GM20431 (cell line): ENCODE results near the gene PHKB.
"Not testable (repeated sequence)": the region's sequence is repeated elsewhere in the genome, so short reads cannot be mapped to it uniquely, and the experiment has no call there.

Source experiments
- in situ Hi-C: fragments of 300-500 bp; cut with MseI, MboI; formaldehyde crosslinking; loops from one replicate; pipeline ENCODE4 v1.15.0; 2020; ENCODE audit warnings: low sequenced_read_pairs; ENCODE audit not compliant: unreplicated experiment

Gene PHKB

GRCh38 chr16:47499700-47500264 is 38.7 kb downstream of the PHKB start:
- in situ Hi-C loops = no loop called here

GRCh38 chr16:47503936-47504335 is 42.8 kb downstream of the PHKB start:
- in situ Hi-C loops = no loop called here

- in situ Hi-C loops = no loop called here
These were observed 43.5 kb downstream of the PHKB start for GRCh38 chr16:47504599-47504998.

- in situ Hi-C loops = no loop called here
These were observed 45.7 kb downstream of the PHKB start for GRCh38 chr16:47506800-47507199.

DNA sequence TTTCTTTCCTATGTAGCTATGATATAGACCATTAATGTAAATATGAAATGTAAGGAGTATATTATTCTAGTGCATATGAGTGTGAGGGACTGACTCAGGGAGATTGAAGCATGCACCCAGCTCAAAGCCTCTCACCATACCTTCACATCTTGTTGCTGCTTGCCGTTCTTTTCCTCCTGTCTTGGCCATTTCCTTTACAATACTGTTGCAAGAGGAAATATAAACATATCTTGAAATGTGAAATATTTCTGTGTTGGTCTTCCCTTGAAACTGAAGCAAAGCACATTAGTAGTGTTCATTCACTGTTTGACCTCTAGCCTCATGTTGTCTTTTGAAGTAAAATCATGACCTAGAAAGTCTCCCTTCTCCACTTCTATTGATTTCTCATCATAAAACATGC is 46.6 kb downstream of the PHKB start:
- in situ Hi-C loops = no loop called here

DNA sequence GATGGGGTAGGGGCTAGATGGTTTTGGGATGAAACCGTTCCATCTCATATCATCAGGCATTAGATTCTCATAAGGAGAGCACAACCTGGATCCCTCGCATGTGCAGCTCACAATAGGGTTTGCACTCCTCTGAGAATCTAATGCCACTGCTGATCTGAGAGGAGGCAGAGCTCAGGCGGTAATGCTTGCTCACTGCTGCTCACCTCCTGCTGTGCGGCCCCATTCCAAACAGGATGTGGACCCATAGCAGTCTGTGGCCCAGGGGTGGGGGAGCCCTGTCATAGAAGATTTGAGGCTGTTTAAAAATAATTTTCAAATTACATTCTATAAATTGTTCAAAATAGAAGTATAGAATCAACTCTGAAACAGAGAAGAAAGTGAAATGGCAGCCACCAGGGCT is 50.8 kb downstream of the PHKB start:
- in situ Hi-C loops = no loop called here

GRCh38 chr16:47519037-47519436 is 57.9 kb downstream of the PHKB start:
- in situ Hi-C loops = no loop called here

DNA sequence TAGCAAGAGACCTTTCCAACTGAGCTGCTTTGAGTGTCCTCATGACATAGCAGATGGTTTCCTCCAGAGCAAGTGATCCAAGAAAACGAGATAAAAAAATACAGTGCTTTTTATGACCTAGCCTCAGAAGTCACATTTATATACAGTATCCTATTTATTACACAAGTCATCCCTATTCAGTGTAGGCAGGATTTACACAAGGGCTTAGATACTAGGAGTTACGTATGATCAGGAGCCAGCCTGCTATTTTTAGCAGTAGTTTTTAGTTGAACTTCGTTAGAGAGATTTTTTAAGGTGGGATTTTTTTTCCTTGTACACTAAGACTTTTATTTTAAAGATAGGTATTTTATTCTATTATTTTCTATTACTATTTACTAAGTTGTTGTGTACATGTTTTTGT is 58.4 kb downstream of the PHKB start:
- in situ Hi-C loops = no loop called here

DNA sequence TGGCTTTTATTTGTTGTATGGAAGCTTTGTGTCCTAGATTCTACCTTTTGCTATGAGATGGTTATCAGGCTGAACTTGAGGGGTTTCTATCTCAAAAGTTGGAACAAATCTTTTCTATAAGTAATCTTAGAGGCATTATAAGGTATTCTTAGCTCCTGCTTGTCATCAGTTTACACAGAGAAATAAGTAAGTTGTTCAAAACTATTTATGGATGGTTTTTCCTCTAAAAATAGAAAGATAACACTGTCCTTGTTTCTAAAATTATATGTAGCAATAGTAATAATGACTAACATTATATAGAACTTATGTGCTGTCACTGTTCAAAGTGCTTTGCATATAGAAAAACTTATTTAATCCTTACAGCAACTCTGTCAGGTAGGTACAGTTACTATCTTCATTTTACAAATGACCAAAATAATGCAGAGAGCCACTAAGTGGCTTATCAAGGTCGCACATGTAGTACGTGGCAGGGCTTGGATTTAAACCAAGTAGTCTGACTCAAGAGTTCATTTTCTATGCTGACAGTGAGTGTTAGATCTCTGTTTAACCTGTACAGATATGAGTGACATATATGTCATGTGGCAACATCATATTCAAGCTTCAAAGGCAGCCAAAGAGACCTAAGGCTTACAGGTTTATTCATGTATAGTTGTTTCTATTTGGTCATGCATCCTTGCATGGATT is 59.0 kb downstream of the PHKB start:
- in situ Hi-C loops = no loop called here

DNA sequence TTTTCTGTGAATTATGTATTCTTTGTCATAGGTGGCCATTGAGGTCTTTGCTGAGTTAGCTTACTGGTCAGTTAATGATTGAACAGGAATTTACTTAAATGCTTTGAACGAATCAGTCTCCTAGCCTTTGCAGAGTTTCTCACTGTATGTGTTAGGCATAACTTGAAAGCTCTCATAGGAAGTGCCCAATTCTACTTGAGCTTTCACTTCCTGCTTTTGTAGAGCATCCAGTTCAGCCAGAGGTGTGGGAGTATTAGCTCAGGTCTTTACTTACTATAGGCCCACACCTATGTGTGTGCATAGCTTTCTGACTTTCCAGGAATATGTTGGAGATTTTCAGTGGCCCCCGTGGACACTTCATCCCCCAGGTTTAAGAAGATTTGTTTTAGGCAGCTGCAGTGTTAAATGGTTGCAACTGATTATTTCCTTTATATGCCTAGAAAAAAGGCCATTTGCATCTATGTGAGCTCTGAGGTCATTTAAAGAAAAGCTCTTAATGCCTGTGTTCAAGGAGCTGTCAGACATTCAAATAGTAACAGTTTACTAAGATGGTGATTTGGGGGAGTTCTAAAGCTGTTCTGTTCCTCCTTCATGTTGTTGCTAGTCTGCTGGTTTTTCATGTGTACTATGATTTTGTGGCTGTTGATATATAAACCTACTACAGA is 62.3 kb downstream of the PHKB start:
- in situ Hi-C loops = no loop called here

DNA sequence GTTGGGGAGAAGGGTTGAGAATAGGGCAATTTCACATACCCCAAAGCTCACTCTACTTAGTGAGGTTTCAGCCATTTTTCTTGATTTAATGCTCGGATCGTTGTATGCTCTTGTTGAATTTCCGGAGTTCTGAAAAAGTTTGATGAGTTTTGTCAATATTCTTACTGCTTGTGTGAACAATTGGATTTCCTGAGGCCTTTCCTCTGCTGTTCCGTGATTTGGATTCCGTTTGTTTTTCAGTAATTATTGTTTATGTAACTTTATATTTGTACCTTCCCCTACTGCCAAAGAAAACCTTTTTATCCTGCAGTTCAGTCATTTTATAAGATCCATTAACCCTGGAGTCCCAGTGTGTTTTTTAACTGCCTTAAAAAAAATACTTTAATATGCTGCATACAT is 62.9 kb downstream of the PHKB start:
- in situ Hi-C loops = no loop called here

- in situ Hi-C loops = no loop called here
These were observed 67.3 kb downstream of the PHKB start for GRCh38 chr16:47528431-47528830.

DNA sequence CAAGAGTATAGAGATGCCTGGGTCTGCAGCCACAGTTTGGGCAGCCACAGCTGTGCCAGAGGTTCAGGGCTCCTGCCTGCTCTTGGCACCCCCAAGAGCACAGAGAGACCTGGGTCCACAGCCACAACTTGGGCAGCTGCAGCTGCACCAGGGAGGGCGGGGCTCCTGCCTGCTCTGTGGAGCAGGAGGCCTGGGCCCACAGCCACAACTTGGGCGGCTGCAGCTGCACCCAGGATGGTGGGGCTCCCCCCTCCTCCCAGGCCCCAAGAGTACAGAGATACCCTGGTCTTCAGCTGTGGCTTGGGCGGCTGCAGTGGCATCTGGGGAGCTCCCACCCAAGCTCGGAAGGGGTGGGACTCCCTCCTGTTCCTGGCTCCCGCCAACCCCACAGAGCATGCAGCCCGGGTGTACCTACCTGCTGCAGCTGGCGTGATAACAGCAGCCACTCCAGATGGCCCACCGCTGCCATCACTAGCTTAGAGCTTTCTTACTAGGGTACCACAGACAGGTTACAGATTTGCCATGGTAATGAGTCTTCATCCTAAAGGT is 72.7 kb downstream of the PHKB start:
- in situ Hi-C loops = no loop called here

DNA sequence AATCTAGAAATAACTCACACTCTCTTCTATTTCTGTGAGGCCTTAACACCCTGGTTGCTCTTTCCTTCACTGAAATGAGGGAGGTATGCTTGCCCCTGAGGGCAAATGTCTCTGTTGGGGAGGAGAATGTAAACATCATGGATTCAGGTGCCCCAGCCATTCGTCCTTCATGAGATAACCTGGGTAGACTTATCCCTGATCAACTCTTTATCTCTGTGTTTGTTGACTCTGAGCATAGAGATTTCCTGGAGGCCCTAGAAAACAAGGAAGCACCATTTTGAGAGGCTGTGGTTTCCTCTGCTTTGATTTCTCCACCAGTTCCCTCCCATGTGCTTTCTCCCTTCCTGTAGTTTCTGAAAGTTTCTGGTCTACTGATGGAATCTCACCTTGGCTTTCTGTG is 77.3 kb downstream of the PHKB start:
- in situ Hi-C loops = no loop called here

DNA sequence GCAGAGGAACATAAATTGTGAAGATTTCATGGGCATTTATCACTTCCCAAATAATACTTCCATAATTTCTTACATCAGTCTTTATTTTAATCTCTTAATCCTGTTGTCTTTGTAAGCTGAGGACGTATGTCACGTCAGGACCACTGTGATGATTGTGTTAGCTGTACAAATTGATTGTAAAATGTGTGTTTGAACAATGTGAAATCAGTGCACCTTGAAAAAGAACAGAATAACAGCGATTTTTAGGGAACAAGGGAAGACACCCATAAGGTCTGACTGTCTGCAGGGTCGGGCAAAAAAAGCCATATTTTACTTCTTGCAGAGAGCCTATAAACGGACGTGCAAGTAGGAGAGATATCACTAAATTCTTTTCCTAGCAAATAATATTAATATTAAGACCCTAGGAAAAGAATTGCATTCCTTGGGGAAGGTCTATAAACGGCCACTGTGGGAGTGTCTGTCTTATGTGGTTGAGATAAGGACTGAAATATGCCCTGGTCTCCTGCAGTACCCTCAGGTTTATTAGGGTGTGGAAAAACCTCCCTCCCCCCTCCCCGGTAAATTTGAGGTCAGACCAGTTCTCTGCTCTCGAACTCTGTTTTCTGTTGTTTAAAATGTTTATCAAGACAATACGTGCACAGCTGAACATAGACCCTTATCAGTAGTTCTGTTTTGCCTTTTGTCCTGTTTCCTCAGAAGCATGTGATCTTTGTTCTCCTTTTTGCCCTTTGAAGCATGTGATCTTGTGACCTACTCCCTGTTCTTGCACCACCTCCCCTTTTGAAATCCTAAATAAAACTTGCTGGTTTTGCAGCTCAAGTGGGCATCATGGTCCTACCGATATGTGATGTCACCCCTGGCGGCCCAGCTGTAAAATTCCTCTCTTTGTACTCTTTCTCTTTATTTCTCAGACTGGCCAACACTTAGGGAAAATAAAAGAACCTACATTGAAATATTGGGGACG is 78.9 kb downstream of the PHKB start:
- in situ Hi-C loops = not testable (repeated sequence)

DNA sequence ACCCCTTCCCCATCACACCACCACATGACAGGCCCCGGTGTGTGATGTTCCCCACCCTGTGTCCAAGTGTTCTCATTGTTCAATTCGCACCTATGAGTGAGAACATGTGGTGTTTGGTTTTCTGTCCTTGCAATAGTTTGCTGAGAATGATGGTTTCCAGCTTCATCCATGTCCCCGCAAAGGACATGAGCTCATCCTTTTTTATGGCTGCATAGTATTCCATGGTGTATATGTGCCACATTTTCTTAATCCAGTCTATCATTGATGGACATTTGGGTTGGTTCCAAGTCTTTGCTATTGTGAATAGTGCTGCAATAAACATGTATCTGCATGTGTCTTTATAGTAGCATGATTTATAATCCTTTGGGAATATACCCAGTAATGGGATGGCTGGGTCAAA is 80.0 kb downstream of the PHKB start:
- in situ Hi-C loops = not testable (repeated sequence)

DNA sequence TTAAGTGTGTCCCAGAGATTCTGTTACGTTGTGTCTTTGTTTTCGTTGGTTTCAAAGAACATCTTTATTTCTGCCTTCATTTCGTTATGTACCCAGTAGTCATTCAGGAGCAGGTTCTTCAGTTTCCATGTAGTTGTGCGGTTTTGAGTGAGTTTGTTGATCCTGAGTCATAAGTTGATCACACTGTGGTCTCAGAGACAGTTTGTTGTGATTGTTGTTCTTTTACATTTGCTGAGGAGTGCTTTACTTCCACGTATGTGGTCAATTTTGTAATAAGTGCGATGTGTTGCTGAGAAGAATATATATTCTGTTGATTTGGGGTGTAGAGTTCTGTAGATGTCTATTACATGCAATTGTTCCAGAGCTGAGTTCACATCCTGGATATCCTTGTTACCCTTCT is 83.1 kb downstream of the PHKB start:
- in situ Hi-C loops = not testable (repeated sequence)

DNA sequence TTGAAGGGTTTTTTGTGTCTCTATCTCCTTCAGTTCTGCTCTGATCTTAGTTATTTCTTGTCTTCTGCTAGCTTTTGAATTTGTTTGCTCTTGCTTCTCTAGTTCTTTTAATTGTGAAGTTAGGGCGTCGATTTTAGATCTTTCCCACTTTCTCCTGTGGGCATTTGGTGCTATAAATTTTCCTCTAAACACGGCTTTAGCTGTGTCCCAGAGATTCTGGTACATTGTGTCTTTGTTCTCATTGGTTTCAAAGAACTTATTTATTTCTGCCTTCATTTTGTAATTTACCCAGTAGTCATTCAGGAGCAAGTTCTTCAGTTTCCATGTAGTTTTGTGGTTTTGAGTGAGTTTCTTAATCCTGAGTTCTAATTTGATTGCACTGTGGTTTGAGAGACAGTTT is 90.1 kb downstream of the PHKB start:
- in situ Hi-C loops = not testable (repeated sequence)

GRCh38 chr16:47551767-47552166 is 90.6 kb downstream of the PHKB start:
- in situ Hi-C loops = not testable (repeated sequence)

DNA sequence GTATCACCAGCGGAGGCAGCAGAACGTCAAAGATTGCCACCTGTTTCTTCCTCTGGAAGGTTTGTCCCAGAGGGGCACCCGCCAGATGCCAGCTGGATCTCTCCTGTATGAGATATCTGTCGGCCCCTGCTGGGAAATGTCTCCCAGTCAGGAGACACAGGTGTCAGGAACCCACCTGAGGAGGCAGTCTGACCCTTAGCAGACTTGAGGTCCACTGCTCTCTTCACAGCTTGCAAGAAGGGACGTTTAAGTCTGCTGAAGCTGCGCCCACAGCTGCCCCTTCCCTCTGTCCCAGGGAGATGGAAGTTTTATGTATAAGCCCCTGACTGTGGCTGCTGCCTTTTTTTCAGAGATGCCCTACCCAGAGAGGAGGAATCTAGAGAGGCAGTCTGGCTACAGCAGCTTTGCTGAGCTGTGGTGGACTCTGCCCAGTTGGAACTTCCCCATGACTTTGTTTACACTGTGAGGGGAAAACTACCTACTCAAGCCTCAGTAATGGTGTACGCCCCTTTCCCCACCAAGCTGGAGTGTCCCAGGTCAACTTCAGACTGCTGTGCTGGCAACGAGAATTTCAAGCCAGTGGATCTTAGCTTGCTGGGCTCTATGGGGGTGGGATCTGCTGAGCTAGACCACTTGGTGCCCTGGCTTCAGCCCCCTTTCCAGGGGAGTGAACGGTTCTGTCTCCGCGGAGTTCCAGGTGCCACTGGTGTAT is 92.9 kb downstream of the PHKB start:
- in situ Hi-C loops = no loop called here
